SU-DHL-6 (cell line): ENCODE measurements around the gene LRRTM3.

Source experiments
- H2AFZ ChIP-seq: fragments of 200-600 bp; sonication (generic); 2 replicates; pipeline ENCODE4 v1.6.1; 2014; ENCODE audit warnings: low read depth, mild to moderate bottlenecking, moderate library complexity, mixed read lengths, antibody characterized with exemption, low read length; ENCODE audit not compliant: severe bottlenecking
- H3F3A ChIP-seq: fragments of 200-600 bp; shearing (Covaris generic); 2 replicates; pipeline ENCODE4 v1.6.0; 2016; ENCODE audit warnings: antibody characterized with exemption, mild to moderate bottlenecking; ENCODE audit not compliant: insufficient read depth
- H3K27ac ChIP-seq: fragments of 200-600 bp; sonication (generic); 2 replicates; pipeline ENCODE4 v1.5.1; 2016; ENCODE audit warnings: low read depth, mild to moderate bottlenecking, low read length, moderate library complexity, mixed read lengths
- H3K27me3 ChIP-seq: fragments of 200-600 bp; sonication (generic), shearing (Covaris generic); 2 replicates; pipeline ENCODE4 v1.6.0; 2014; ENCODE audit warnings: mild to moderate bottlenecking, low read length
- H3K36me3 ChIP-seq: fragments of 200-600 bp; sonication (generic); 2 replicates; pipeline ENCODE4 v1.6.1; 2014; ENCODE audit warnings: mild to moderate bottlenecking, low read length, mixed read lengths
- H3K4me2 ChIP-seq: fragments of 300-600, 200-600 bp; shearing (Covaris generic), sonication (generic); 2 replicates; pipeline ENCODE4 v1.6.0; 2014; ENCODE audit warnings: low read length, low read depth, mild to moderate bottlenecking; ENCODE audit not compliant: poor library complexity, severe bottlenecking
- H3K4me3 ChIP-seq: fragments of 200-600 bp; sonication (generic); 2 replicates; pipeline ENCODE4 v1.5.1; 2014; ENCODE audit warnings: antibody characterized with exemption, low read length, mild to moderate bottlenecking, mixed read lengths; ENCODE audit not compliant: insufficient read depth, poor library complexity, severe bottlenecking
- H3K79me2 ChIP-seq: fragments of 200-600 bp; sonication (generic); 2 replicates; pipeline ENCODE4 v1.6.1; 2014; ENCODE audit warnings: mild to moderate bottlenecking, low read length, moderate library complexity; ENCODE audit not compliant: insufficient read depth
- H3K9ac ChIP-seq: fragments of 200-600 bp; sonication (generic); 2 replicates; pipeline ENCODE4 v1.7.0; 2014; ENCODE audit warnings: mild to moderate bottlenecking, low read length
- H3K9me2 ChIP-seq: fragments of 200-600 bp; sonication (generic); replicated peaks from 2 replicates; pipeline ENCODE4 v1.6.1; 2014; ENCODE audit warnings: low read length; ENCODE audit not compliant: insufficient read depth
- H3K9me3 ChIP-seq: fragments of 200-600 bp; sonication (generic); 2 replicates; pipeline ENCODE4 v1.6.1; 2014; ENCODE audit warnings: low read length, mixed read lengths; ENCODE audit not compliant: insufficient read depth
- H4K20me1 ChIP-seq: fragments of 200-600 bp; sonication (generic); 2 replicates; pipeline ENCODE4 v1.6.1; 2014; ENCODE audit warnings: low read depth, mild to moderate bottlenecking, antibody characterized with exemption, low read length, moderate library complexity, mixed read lengths
- EZH2phosphoT487 ChIP-seq: fragments of 200-600 bp; sonication (generic), shearing (Covaris generic); conservative IDR thresholded peaks from 2 replicates; pipeline ENCODE4 v1.6.1; 2018; ENCODE audit warnings: mild to moderate bottlenecking, antibody characterized with exemption, low read length, moderate library complexity, mixed read lengths
- TF ChIP-seq, protein P1 (sequence below): fragments of 200-600 bp; sonication (generic); IDR thresholded peaks from one replicate; pipeline ENCODE4 v1.5.1; 2017; ENCODE audit warnings: antibody characterized with exemption, mild to moderate bottlenecking, low read length, moderate library complexity; ENCODE audit not compliant: insufficient read depth, poor library complexity, severe bottlenecking

The LRRTM3 gene

DNA sequence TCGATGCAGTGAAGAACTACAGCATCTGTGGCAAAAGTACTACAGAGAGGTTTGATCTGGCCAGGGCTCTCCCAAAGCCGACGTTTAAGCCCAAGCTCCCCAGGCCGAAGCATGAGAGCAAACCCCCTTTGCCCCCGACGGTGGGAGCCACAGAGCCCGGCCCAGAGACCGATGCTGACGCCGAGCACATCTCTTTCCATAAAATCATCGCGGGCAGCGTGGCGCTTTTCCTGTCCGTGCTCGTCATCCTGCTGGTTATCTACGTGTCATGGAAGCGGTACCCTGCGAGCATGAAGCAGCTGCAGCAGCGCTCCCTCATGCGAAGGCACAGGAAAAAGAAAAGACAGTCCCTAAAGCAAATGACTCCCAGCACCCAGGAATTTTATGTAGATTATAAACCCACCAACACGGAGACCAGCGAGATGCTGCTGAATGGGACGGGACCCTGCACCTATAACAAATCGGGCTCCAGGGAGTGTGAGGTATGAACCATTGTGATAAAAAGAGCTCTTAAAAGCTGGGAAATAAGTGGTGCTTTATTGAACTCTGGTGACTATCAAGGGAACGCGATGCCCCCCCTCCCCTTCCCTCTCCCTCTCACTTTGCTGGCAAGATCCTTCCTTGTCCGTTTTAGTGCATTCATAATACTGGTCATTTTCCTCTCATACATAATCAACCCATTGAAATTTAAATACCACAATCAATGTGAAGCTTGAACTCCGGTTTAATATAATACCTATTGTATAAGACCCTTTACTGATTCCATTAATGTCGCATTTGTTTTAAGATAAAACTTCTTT, 2.3 kb downstream of the LRRTM3 start:
- H3K9ac ChIP-seq: no peak overlapping the region
- H3K27ac ChIP-seq: no peak overlapping the region
- TF ChIP-seq, protein P1, sequence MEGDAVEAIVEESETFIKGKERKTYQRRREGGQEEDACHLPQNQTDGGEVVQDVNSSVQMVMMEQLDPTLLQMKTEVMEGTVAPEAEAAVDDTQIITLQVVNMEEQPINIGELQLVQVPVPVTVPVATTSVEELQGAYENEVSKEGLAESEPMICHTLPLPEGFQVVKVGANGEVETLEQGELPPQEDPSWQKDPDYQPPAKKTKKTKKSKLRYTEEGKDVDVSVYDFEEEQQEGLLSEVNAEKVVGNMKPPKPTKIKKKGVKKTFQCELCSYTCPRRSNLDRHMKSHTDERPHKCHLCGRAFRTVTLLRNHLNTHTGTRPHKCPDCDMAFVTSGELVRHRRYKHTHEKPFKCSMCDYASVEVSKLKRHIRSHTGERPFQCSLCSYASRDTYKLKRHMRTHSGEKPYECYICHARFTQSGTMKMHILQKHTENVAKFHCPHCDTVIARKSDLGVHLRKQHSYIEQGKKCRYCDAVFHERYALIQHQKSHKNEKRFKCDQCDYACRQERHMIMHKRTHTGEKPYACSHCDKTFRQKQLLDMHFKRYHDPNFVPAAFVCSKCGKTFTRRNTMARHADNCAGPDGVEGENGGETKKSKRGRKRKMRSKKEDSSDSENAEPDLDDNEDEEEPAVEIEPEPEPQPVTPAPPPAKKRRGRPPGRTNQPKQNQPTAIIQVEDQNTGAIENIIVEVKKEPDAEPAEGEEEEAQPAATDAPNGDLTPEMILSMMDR: no peak
- no peak for TF ChIP-seq EZH2phosphoT487
- H3K4me2 ChIP-seq: no peak overlapping the region
- H3K9me3 ChIP-seq: no peaks in the 10 kb centered on the region
- no peaks in the 10 kb centered on the region for H3K79me2 ChIP-seq
- no peaks in the 10 kb centered on the region for H3K36me3 ChIP-seq
- H3F3A ChIP-seq: no peaks in the 10 kb centered on the region
- H2AFZ ChIP-seq: no peak overlapping the region
- H4K20me1 ChIP-seq: no peaks in the 10 kb centered on the region
- no peak overlapping the region for H3K4me3 ChIP-seq
- no peaks in the 10 kb centered on the region for H3K27me3 ChIP-seq
- H3K9me2 ChIP-seq: no peaks in the 10 kb centered on the region

DNA sequence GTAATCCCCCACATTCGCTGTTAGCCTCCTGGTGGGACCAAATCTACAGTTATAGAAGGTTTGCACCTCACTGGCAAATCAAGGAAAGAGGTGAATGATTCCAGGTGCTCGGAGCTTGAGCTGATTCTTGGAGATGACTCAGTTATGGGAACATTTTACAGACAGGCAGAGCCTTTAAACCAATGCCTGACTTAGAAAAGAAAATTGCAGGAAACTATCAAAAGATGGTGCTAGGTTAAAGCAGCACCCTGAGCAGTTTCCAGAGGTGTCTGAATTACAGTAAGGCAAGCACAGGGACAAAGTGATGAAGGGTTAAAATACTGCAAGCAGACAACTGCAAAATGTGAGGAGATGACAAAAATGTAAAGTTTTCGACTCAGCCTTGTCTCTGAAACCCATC, 2.9 kb downstream of the LRRTM3 start:
- no peak overlapping the region for H2AFZ ChIP-seq
- TF ChIP-seq, protein P1: no peak
- no peak for TF ChIP-seq EZH2phosphoT487
- no peak overlapping the region for H3K4me2 ChIP-seq
- no peaks in the 10 kb centered on the region for H4K20me1 ChIP-seq
- no peaks in the 10 kb centered on the region for H3K9me2 ChIP-seq
- H3K4me3 ChIP-seq: no peak overlapping the region
- H3K9ac ChIP-seq: no peak overlapping the region
- H3K27ac ChIP-seq: no peak overlapping the region
- H3K79me2 ChIP-seq: no peaks in the 10 kb centered on the region
- no peaks in the 10 kb centered on the region for H3F3A ChIP-seq
- no peaks in the 10 kb centered on the region for H3K36me3 ChIP-seq
- no peaks in the 10 kb centered on the region for H3K27me3 ChIP-seq
- no peaks in the 10 kb centered on the region for H3K9me3 ChIP-seq

DNA sequence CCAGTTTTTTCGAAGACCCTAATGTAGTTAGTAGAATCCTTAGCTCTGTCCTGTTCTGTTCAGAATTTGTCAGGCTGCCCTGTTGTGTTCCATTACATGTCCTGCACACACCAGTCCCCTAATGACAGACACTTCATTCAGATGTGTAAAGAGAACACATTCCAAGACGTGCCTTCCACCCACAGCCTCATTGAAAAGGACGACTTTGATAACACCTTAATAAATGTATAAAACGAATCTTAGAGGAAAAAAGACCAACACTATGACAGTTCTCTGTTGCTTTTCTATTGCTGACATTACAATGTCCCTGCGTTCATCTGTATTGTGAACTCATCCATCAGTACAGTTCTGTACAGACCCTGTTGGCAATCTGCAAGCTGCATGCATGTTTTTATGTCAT, 3.5 kb downstream of the LRRTM3 start:
- H2AFZ ChIP-seq: no peak overlapping the region
- no peaks in the 10 kb centered on the region for H3F3A ChIP-seq
- no peak overlapping the region for H3K9ac ChIP-seq
- no peak overlapping the region for H3K4me2 ChIP-seq
- no peaks in the 10 kb centered on the region for H4K20me1 ChIP-seq
- no peaks in the 10 kb centered on the region for H3K79me2 ChIP-seq
- no peaks in the 10 kb centered on the region for H3K9me3 ChIP-seq
- H3K27me3 ChIP-seq: no peaks in the 10 kb centered on the region
- H3K9me2 ChIP-seq: no peaks in the 10 kb centered on the region
- no peaks in the 10 kb centered on the region for H3K36me3 ChIP-seq
- no peak overlapping the region for H3K4me3 ChIP-seq
- no peak overlapping the region for H3K27ac ChIP-seq
- TF ChIP-seq, protein P1: no peak
- TF ChIP-seq EZH2phosphoT487: no peak
